ENCODE results near the gene CCL27.

The CCL27 gene

DNA sequence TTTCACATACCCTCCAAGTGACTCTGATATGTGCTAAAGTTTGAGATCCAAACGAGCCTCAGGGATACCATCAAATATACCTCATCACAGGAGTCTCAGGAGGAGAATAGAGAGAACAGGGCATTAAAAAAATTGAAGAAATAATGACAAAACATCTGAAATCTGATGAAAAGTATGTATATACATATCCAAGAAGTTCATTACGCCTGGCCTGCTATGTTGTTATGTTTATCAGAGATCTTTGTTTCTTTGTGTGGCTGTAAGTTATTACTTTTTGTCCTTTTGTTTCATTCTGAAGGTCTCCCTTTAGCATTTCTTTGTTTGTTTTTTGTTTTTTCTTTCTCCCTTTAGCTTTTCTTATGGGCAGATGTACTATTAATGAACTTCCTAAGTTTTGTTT lies 31.1 kb upstream of the CCL27 start:
- H3K9ac ChIP-seq (ENCODE audit: low read length) = no peak overlapping the region
- H3K4me2 ChIP-seq (ENCODE audit: low read length) = no peak overlapping the region
- H3K4me1 ChIP-seq (ENCODE audit: low read length) = peaks cover 3% of the 10 kb centered on the region; the same call in 1 of the 2 replicates
- no peaks in the 10 kb centered on the region for H3K9me3 ChIP-seq (ENCODE audit: insufficient read depth, low read length)
- no peaks in the 10 kb centered on the region for H3K79me2 ChIP-seq (ENCODE audit: low read length)
- no peaks in the 10 kb centered on the region for H3K36me3 ChIP-seq (replicated peaks; ENCODE audit: low read depth, low read length)
- no peak overlapping the region for H3K27ac ChIP-seq (ENCODE audit: low read length)
- no peak overlapping the region for H2AFZ ChIP-seq (ENCODE audit: low read depth, low read length)
- TF ChIP-seq, protein P1, sequence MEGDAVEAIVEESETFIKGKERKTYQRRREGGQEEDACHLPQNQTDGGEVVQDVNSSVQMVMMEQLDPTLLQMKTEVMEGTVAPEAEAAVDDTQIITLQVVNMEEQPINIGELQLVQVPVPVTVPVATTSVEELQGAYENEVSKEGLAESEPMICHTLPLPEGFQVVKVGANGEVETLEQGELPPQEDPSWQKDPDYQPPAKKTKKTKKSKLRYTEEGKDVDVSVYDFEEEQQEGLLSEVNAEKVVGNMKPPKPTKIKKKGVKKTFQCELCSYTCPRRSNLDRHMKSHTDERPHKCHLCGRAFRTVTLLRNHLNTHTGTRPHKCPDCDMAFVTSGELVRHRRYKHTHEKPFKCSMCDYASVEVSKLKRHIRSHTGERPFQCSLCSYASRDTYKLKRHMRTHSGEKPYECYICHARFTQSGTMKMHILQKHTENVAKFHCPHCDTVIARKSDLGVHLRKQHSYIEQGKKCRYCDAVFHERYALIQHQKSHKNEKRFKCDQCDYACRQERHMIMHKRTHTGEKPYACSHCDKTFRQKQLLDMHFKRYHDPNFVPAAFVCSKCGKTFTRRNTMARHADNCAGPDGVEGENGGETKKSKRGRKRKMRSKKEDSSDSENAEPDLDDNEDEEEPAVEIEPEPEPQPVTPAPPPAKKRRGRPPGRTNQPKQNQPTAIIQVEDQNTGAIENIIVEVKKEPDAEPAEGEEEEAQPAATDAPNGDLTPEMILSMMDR (IDR thresholded peaks at IDR 0.05; ENCODE audit: low read depth, low read length) = no peak
- no peak for TF ChIP-seq EZH2phosphoT487 (IDR thresholded peaks at IDR 0.05; ENCODE audit: low read depth)
- H3K27me3 ChIP-seq (ENCODE audit: low read depth, low read length) = 0 out of 2 replicates have a peak, but pooled peaks cover 4% of the 10 kb centered on the region
- no peaks in the 10 kb centered on the region for H4K20me1 ChIP-seq (ENCODE audit: insufficient read depth, low read length)
- H3K4me3 ChIP-seq (ENCODE audit: low read length) = no peak overlapping the region

DNA sequence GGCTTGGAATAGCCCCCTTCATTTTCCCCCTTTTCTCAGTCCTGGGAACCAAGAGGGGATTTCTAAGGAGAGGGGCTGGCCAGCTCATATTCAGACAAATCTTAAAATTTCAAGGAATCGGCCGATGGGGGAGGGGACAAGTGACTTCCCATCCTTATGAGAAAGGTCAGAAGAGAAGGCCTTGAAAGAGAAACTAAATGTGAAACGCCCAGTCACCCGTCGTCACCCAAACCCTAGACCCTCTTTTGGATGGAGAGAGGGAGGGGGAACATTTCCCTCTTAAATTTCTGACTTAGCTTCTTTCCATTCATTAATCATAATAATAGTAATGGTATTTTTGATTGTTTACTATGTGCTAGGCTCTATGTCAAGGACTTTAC lies 29.5 kb upstream of the CCL27 start:
- H3K27me3 ChIP-seq (ENCODE audit: low read depth, low read length) = no peaks in the 10 kb centered on the region
- no peaks in the 10 kb centered on the region for H3K36me3 ChIP-seq (replicated peaks; ENCODE audit: low read depth, low read length)
- H2AFZ ChIP-seq (ENCODE audit: low read depth, low read length) = no peak overlapping the region
- H3K4me1 ChIP-seq (ENCODE audit: low read length) = peaks cover 10% of the 10 kb centered on the region
- no peak overlapping the region for H3K9ac ChIP-seq (ENCODE audit: low read length)
- no peak for TF ChIP-seq EZH2phosphoT487 (IDR thresholded peaks at IDR 0.05; ENCODE audit: low read depth)
- TF ChIP-seq, protein P1 (IDR thresholded peaks at IDR 0.05; ENCODE audit: low read depth, low read length) = no peak
- H3K4me3 ChIP-seq (ENCODE audit: low read length) = no peak overlapping the region
- no peak overlapping the region for H3K4me2 ChIP-seq (ENCODE audit: low read length)
- H3K79me2 ChIP-seq (ENCODE audit: low read length) = no peaks in the 10 kb centered on the region
- no peak overlapping the region for H3K27ac ChIP-seq (ENCODE audit: low read length)
- H3K9me3 ChIP-seq (ENCODE audit: insufficient read depth, low read length) = no peaks in the 10 kb centered on the region
- H4K20me1 ChIP-seq (ENCODE audit: insufficient read depth, low read length) = no peaks in the 10 kb centered on the region

DNA sequence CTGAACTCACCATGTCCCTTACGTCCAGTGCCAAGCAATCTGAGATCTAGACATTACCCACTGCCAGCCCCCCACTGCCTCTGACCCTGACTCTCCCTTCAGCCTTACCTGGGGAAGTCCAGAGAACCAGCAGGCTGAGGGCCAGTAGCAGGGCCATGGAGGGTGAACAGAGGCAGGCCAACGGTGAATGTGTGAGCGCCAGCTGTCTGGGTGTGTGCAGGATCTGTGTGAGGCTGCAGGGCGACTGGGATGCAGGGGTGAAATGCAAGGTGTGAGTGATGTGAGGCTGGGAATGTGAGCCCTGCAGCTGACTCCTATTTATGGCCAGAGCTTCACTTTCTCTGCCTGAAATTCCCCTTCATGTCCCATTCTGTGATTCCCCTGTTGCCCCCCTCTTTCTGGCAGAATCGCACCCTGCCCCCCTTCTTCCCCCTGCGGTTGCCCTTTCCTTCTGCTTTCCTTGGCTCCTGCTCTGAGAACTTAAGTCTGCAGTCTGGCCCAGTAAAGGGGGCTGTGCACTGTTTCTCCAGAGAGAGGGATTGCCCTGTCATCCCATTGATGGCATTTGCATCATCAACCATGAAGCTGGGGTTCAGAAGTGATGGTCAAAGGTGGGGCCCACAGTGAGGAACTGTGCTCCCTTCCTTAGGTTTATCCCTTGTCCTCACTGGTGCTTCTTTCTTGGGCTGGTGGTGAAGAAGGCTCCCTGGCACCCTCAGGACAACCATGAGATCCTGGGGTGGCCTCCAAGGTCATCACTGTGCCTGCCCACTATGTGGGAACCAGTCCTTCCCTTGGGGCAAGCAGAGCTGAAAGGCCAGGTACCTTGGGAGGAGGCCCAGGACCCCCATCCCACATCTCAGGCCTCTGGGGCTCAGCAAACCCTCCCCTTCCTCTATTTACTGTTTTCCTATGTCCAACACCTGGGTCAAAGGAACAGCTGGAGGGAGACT lies 28.8 kb upstream of the CCL27 start, which contains the start of gene CCL19:
Gene CCL19 (minus strand): TSS at position 294 of the 953 bp plus-strand sequence. CDS start 137 bp downstream, at position 157.
- TF ChIP-seq EZH2phosphoT487 (IDR thresholded peaks at IDR 0.05; ENCODE audit: low read depth) = no peak
- no peaks in the 10 kb centered on the region for H3K79me2 ChIP-seq (ENCODE audit: low read length)
- no peak within 1 kb of the TSS for H2AFZ ChIP-seq (ENCODE audit: low read depth, low read length)
- H3K9me3 ChIP-seq (ENCODE audit: insufficient read depth, low read length) = no peaks in the 10 kb centered on the region
- no peak within 1 kb of the TSS for H3K9ac ChIP-seq (ENCODE audit: low read length)
- H3K4me3 ChIP-seq (ENCODE audit: low read length) = no peak within 1 kb of the TSS
- H4K20me1 ChIP-seq (ENCODE audit: insufficient read depth, low read length) = no peaks in the 10 kb centered on the region
- H3K36me3 ChIP-seq (replicated peaks; ENCODE audit: low read depth, low read length) = no peaks in the 10 kb centered on the region
- H3K4me1 ChIP-seq (ENCODE audit: low read length) = peaks cover 17% of the 10 kb centered on the region
- H3K27me3 ChIP-seq (ENCODE audit: low read depth, low read length) = no peaks in the 10 kb centered on the region
- no peak within 1 kb of the TSS for H3K27ac ChIP-seq (ENCODE audit: low read length)
- no peak within 1 kb of the TSS for H3K4me2 ChIP-seq (ENCODE audit: low read length)

DNA sequence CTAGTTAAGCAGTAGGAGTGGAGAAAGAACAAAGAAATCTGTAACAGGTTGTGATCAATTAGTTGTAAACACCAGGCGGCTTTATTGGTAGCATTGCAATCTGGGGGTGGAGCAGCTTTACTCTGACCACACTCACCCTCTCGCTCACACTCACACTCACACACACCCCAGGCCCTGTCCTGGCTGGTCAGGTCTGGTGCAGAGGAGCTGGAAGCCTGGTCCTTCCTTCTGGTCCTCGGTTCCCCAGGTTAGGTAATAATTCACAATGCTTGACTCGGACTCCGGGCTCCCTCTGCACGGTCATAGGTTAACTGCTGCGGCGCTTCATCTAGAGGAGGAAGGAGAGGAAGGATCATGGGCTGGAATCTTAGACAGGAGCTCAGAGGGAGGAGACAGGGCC lies 27.1 kb upstream of the CCL27 start:
- Histone ChIP-seq H3K4me1 (ENCODE audit: low read length) (peaks cover 19% of the 10 kb centered on the region), H3K27me3 (ENCODE audit: low read depth, low read length) (no peaks in the 10 kb centered on the region), H3K9me3 (ENCODE audit: insufficient read depth, low read length) (no peaks in the 10 kb centered on the region), H3K4me2 (ENCODE audit: low read length) (no peak overlapping the region), H2AFZ (ENCODE audit: low read depth, low read length) (no peak overlapping the region), H3K9ac (ENCODE audit: low read length) (no peak overlapping the region), H3K4me3 (ENCODE audit: low read length) (no peak overlapping the region), H4K20me1 (ENCODE audit: insufficient read depth, low read length) (no peaks in the 10 kb centered on the region), H3K36me3 (replicated peaks; ENCODE audit: low read depth, low read length) (no peaks in the 10 kb centered on the region), H3K27ac (ENCODE audit: low read length) (no peak overlapping the region), H3K79me2 (ENCODE audit: low read length) (no peaks in the 10 kb centered on the region)
- TF ChIP-seq, protein P1 (IDR thresholded peaks at IDR 0.05; ENCODE audit: low read depth, low read length) = no peak
- no peak for TF ChIP-seq EZH2phosphoT487 (IDR thresholded peaks at IDR 0.05; ENCODE audit: low read depth)

All from OCI-LY3 (cell line).